Natural killer cell treated with Interleukin-12 subunit alpha and Interleukin-12 subunit beta and Interleukin-15 and Interleukin-18, amount 100 ng/mL, for 72 hours (primary cell): ENCODE results near the gene CC2D2A. TPM values are rescaled to one million over a fixed set of nuclear protein-coding genes. Genes with fewer than 3 reads are reported as not detected.
A peak's percentile ranks its signal among the peaks of the same experiment; 100 is the strongest.
"Not testable (repeated sequence)": the region's sequence is repeated elsewhere in the genome, so short reads cannot be mapped to it uniquely, and the experiment has no call there.

ENCODE experiments used
- ATAC-seq, 2 donors: fragments of 150-1000 bp; cut with Tn5 transposase in 1 of 2; sonication (Bioruptor Pico), chemical (Tn5 transposase) in 1 of 2; 2 replicates each; pipeline ENCODE4 v1.10.0; 2021
- DNase-seq: peaks from one replicate; pipeline ENCODE4 v3.0.0; 2022; ENCODE audit warnings: low spot score
- H3K27ac Mint-ChIP-seq, 2 donors: 1 replicate in 1 of 2; 2 replicates in 1 of 2; pipeline ENCODE4 v1.8.0; 2022; ENCODE audit warnings: mixed read lengths in 2 of 2, mild to moderate bottlenecking in 1 of 2, moderate library complexity in 1 of 2
- H3K27me3 Mint-ChIP-seq, 2 donors: 1 replicate in 1 of 2; 2 replicates in 1 of 2; pipeline ENCODE4 v1.8.0; 2022; ENCODE audit warnings: mixed read lengths in 2 of 2
- H3K36me3 Mint-ChIP-seq: one replicate; pipeline ENCODE4 v1.8.0; 2022; ENCODE audit warnings: mixed read lengths
- H3K4me1 Mint-ChIP-seq, 2 donors: 1 replicate in 1 of 2; 2 replicates in 1 of 2; pipeline ENCODE4 v1.8.0; 2022; ENCODE audit warnings: low read depth in 2 of 2, mixed read lengths in 2 of 2, mild to moderate bottlenecking in 1 of 2
- H3K4me3 Mint-ChIP-seq: one replicate; pipeline ENCODE4 v1.8.0; 2022; ENCODE audit warnings: mixed read lengths
- H3K9me3 Mint-ChIP-seq: 2 replicates; pipeline ENCODE4 v1.8.0; 2022; ENCODE audit warnings: mixed read lengths
- total RNA-seq, 2 donors: library from RNA; stranded (reverse); gene quantifications; one replicate each; pipeline ENCODE4 v1.2.3, GENCODE V29; 2022

The CC2D2A gene
- total RNA-seq, 2 donors from 2014 or later = not detected

DNA sequence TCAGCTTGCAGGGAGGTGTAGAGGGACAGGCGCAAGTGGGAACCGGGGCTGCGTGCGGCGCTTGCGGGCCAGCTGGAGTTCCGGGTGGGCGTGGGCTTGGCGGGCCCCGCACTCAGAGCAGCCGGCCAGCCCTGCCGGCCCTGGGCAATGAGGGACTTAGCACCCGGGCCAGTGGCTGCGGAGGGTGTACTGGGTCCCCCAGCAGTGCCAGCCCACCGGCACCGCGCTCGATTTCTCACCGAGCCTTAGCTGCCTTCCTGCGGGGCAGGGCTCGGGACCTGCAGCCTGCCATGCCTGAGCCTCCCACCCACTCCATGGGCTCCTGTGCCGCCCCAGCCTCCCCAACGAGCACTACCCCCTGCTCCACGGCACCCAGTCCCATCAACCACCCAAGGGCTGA, 145.2 kb downstream of the CC2D2A start:
- H3K9me3 Mint-ChIP-seq, H3K4me3 Mint-ChIP-seq, H3K27me3 Mint-ChIP-seq, H3K27ac Mint-ChIP-seq, DNase-seq, ATAC-seq: not testable (repeated sequence)
- peaks cover 32% of the 10 kb centered on the region for H3K36me3 Mint-ChIP-seq
- peaks cover 28 to 41% of the 10 kb centered on the region in 2 donors for H3K4me1 Mint-ChIP-seq

DNA sequence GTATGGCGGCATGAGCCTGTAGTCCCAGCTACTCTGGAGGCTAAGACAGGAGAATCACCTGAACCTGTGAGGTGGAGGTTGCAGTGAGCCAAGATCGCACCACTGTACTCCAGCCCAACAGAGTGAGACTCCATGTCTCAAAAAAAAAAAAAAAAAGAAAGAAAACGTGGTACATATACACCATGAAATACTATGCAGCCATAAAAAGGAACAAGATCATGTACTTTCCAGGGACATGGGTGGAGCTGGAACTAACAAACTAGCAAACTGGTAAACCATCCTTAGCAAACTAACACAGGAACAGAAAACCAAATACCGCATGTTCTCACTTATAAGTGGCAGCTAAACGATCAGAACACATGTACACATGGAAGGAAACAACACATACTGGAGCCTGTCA, 147.7 kb downstream of the CC2D2A start:
- Mint-ChIP-seq H3K36me3 (peaks cover 34% of the 10 kb centered on the region), H3K4me1 (peaks cover 27 to 48% of the 10 kb centered on the region in 2 donors)
- not testable (repeated sequence) for H3K27me3 Mint-ChIP-seq, ATAC-seq, H3K9me3 Mint-ChIP-seq, DNase-seq, H3K27ac Mint-ChIP-seq, H3K4me3 Mint-ChIP-seq

GRCh38 chr4:15636818-15637217, 167.1 kb downstream of the CC2D2A start:
- ATAC-seq (no peak), DNase-seq (no peak)
- Mint-ChIP-seq H3K27ac (no peak overlapping the region), H3K9me3 (peaks cover 3% of the 10 kb centered on the region), H3K4me1 (peaks cover 4 to 10% of the 10 kb centered on the region in 2 donors), H3K4me3 (no peak overlapping the region), H3K27me3 (no peaks in the 10 kb centered on the region), H3K36me3 (peaks cover 15% of the 10 kb centered on the region)

GRCh38 chr4:15638418-15638817, 168.7 kb downstream of the CC2D2A start:
- Mint-ChIP-seq H3K36me3 (peaks cover 7% of the 10 kb centered on the region), H3K27me3 (no peaks in the 10 kb centered on the region)

GRCh38 chr4:15648600-15648999, 178.9 kb downstream of the CC2D2A start:
- Mint-ChIP-seq H3K27me3 (no peaks in the 10 kb centered on the region), H3K4me3 (peak overlapping the region; percentile 59), H3K36me3 (no peaks in the 10 kb centered on the region), H3K9me3 (no peaks in the 10 kb centered on the region), H3K4me1 (peaks cover 40 to 45% of the 10 kb centered on the region in 2 donors), H3K27ac (peak overlapping the region; percentile 27 to 65)
- ATAC-seq (peak in 1 of 2 donors; percentile 50), DNase-seq (no peak)

More at GRCh38 chr4:15638418-15638817, 168.7 kb downstream of the CC2D2A start:
- no peaks in the 10 kb centered on the region for H3K9me3 Mint-ChIP-seq
- no peak overlapping the region for H3K4me3 Mint-ChIP-seq
- DNase-seq (no peak), ATAC-seq (no peak)
- peaks cover 8 to 13% of the 10 kb centered on the region in 2 donors for H3K4me1 Mint-ChIP-seq
- H3K27ac Mint-ChIP-seq = no peak overlapping the region

DNA sequence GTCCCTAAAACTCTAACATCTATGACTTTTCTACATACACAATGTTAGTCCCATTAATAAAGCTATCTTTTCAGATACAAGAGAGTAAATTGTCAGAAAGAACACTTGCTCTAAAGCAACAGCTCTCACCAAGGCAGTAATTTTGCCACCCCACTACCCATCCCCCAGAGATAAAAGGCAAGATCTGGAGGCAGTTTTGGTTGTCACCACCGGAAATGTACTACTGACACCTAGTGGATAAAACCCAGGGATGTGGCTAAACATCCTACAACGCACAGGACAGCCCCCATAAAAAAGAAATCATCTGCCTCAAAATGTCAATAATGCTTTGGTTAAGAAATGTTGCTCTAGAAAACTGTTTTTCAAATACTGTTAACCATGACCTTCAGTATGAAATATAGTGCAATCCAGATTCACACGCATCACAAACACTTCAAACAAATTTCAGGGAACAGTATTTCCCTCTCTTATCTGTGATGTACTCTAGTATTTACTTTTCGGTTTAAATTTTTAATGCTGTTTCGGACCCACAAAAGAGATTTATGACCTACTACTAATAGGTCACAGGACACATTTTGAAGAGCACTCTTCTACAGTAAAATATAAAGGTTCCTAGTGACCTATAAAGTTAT, 180.3 kb downstream of the CC2D2A start:
- Mint-ChIP-seq H3K4me3 (peak overlapping the region; percentile 39), H3K27me3 (no peaks in the 10 kb centered on the region), H3K27ac (peak overlapping the region; percentile 9 to 65), H3K4me1 (peaks cover 36 to 47% of the 10 kb centered on the region in 2 donors), H3K36me3 (no peaks in the 10 kb centered on the region), H3K9me3 (no peaks in the 10 kb centered on the region)
- DNase-seq (peak; percentile 78), ATAC-seq (peak; percentile 75 to 77)

Other genes with a start within 250 kb of the CC2D2A start
- gene C1QTNF7, start 41.8 kb upstream of the CC2D2A start, total RNA-seq = not detected
- gene FBXL5, start 185.5 kb downstream of the CC2D2A start, total RNA-seq = 10 to 100 TPM; 50.5 to 73.9 TPM
- 10 to 100 TPM; 10.7 to 11.0 TPM for gene FAM200B, start 211.9 kb downstream of the CC2D2A start, total RNA-seq
- 1 to 10 TPM in 1 of 2 donors, under 1 TPM in 1; 0.39 to 1.5 TPM for gene BST1, start 233.2 kb downstream of the CC2D2A start, total RNA-seq